HCT116 (cell line): ENCODE measurements around the gene STK32C. TPM values are rescaled to one million over a fixed set of nuclear protein-coding genes. Genes with fewer than 3 reads are reported as not detected.

Source experiments
- ATAC-seq: fragments of 200-7000 bp; cut with Tn5 transposase; 2 replicates; pipeline ENCODE4 v1.9.1; 2020; ENCODE audit warnings: mild to moderate bottlenecking, moderate library complexity
- BruUV-seq: library from RNA; stranded (reverse); fragments of 400-500 nt; replicated peaks from 2 replicates; lab custom pipeline; 2021; lab: Mats Ljungman, UMichigan
- CTCF ChIA-PET: fragments of 300-600 bp; sonication (Branson Sonifier 250); formaldehyde crosslinking; loops from one replicate; lab custom pipeline; 2021; ENCODE audit warnings: antibody characterized with exemption; lab: Charles Lee
- POLR2A ChIA-PET: fragments of 300-600, 350-600 bp; sonication (Branson Sonifier 250); formaldehyde crosslinking; loops from one replicate; lab custom pipeline; 2021; ENCODE audit warnings: antibody characterized with exemption; lab: Charles Lee
- RAD21 ChIA-PET, 2 experiments: fragments of 300-600 bp; sonication (Branson Sonifier 250); formaldehyde crosslinking; loops; one replicate each; lab custom pipeline; 2023; ENCODE audit warnings: low total read pairs in 2 of 2; ENCODE audit not compliant: uncharacterized antibody in 2 of 2, unreplicated experiment in 2 of 2, low non-redundant PET in 1 of 2; lab: Charles Lee
- DNase-seq: peaks from one replicate; pipeline ENCODE4 v3.0.0-alpha.2; 2010; ENCODE audit warnings: low read depth, low spot score
- H2AFZ ChIP-seq: fragments of 200-600 bp; shearing (Covaris generic), sonication (generic); 2 replicates; pipeline ENCODE4 v1.6.1; 2017; ENCODE audit warnings: low read depth, mixed run types, mixed read lengths, antibody characterized with exemption, low read length; ENCODE audit not compliant: poor library complexity, severe bottlenecking
- H3K27ac ChIP-seq: 2 replicates; pipeline ENCODE4 v1.5.1; 2012; ENCODE audit warnings: low read depth, low read length
- H3K27me3 ChIP-seq: fragments of 200-600 bp; sonication (generic); 2 replicates; pipeline ENCODE4 v1.6.1; 2016; ENCODE audit warnings: mixed run types, low read length, mixed read lengths; ENCODE audit not compliant: insufficient read depth
- H3K36me3 ChIP-seq, 2 experiments: fragments of 200-500 bp in 1 of 2; fragments of 200-600 bp in 1 of 2; sonication (Bioruptor generic) in 1 of 2; sonication (generic) in 1 of 2; 2 replicates each; pipeline versions ENCODE4 v1.5.1 to v1.6.1; 2014 to 2016; ENCODE audit warnings: low read length in 2 of 2, inconsistent platforms in 1 of 2, mixed read lengths in 1 of 2, mixed run types in 1 of 2; ENCODE audit not compliant: insufficient read depth in 2 of 2, control insufficient read depth in 1 of 2
- H3K4me1 ChIP-seq, 2 experiments: fragments of 200-600 bp in 1 of 2; sonication (generic) in 1 of 2; 2 replicates each; pipeline versions ENCODE4 v1.5.1 to v1.6.1; 2012 to 2017; ENCODE audit warnings: low read length in 2 of 2, inconsistent platforms in 1 of 2, mild to moderate bottlenecking in 1 of 2, mixed read lengths in 1 of 2, mixed run types in 1 of 2, moderate library complexity in 1 of 2; ENCODE audit not compliant: insufficient read depth in 2 of 2, control insufficient read depth in 1 of 2
- H3K4me2 ChIP-seq: fragments of 200-600 bp; sonication (generic); 2 replicates; pipeline ENCODE4 v1.6.1; 2017; ENCODE audit warnings: mixed run types, low read length, mixed read lengths
- H3K4me3 ChIP-seq, 2 experiments: fragments of 200-600 bp in 1 of 2; sonication (generic) in 1 of 2; replicated peaks in 1 of 2; 2 replicates each; pipeline ENCODE4 v1.5.1; 2011 to 2016; ENCODE audit warnings: low read length in 2 of 2, control low read depth in 1 of 2, low read depth in 1 of 2, mild to moderate bottlenecking in 1 of 2, mixed read lengths in 1 of 2, mixed run types in 1 of 2
- H3K79me2 ChIP-seq: fragments of 200-600 bp; sonication (generic); 2 replicates; pipeline ENCODE4 v1.6.1; 2017; ENCODE audit warnings: mild to moderate bottlenecking, mixed run types, low read length, moderate library complexity, mixed read lengths; ENCODE audit not compliant: insufficient read depth
- H3K9ac ChIP-seq: fragments of 200-600 bp; sonication (generic); 2 replicates; pipeline ENCODE4 v1.6.1; 2016; ENCODE audit warnings: low read length, mixed read lengths
- H3K9me2 ChIP-seq: fragments of 200-600 bp; sonication (generic), shearing (Covaris generic); 2 replicates; pipeline ENCODE4 v1.6.1; 2017; ENCODE audit warnings: mixed run types, mild to moderate bottlenecking, moderate library complexity; ENCODE audit not compliant: insufficient read depth
- H3K9me3 ChIP-seq, 2 experiments: fragments of 200-500 bp in 1 of 2; fragments of 200-600 bp in 1 of 2; sonication (Bioruptor generic) in 1 of 2; sonication (generic) in 1 of 2; 2 replicates each; pipeline ENCODE4 v1.6.1; 2014 to 2017; ENCODE audit warnings: low read length in 2 of 2, mixed read lengths in 2 of 2, inconsistent platforms in 1 of 2, low read depth in 1 of 2, mild to moderate bottlenecking in 1 of 2, mixed run types in 1 of 2, moderate library complexity in 1 of 2; ENCODE audit not compliant: control insufficient read depth in 1 of 2, insufficient read depth in 1 of 2
- H4K20me1 ChIP-seq: fragments of 200-600 bp; sonication (generic), shearing (Covaris generic); 2 replicates; pipeline ENCODE4 v1.6.1; 2017; ENCODE audit warnings: mixed run types, mild to moderate bottlenecking, moderate library complexity; ENCODE audit not compliant: insufficient read depth
- CBX3 ChIP-seq: IDR thresholded peaks from 2 replicates; pipeline ENCODE4 v1.6.1; 2012; ENCODE audit warnings: low read depth
- EGR1 ChIP-seq: IDR thresholded peaks from 2 replicates; pipeline ENCODE4 v1.6.1; 2012; ENCODE audit warnings: low read depth
- POLR2AphosphoS5 ChIP-seq: IDR thresholded peaks from 2 replicates; pipeline ENCODE4 v1.6.1; 2011; ENCODE audit warnings: mild to moderate bottlenecking, low read depth, low read length, moderate library complexity
- RAD21 ChIP-seq: IDR thresholded peaks from 2 replicates; pipeline ENCODE4 v1.6.1; 2012; ENCODE audit warnings: low read depth, mild to moderate bottlenecking
- SP1 ChIP-seq: IDR thresholded peaks from 2 replicates; pipeline ENCODE4 v1.6.1; 2012; ENCODE audit warnings: low read depth
- ZNF274 ChIP-seq: fragments of 200-500 bp; sonication (Bioruptor generic); IDR thresholded peaks from 2 replicates; pipeline ENCODE4 v1.6.1; 2014; ENCODE audit warnings: mild to moderate bottlenecking, low read depth, low read length, inconsistent platforms
- intact Hi-C: fragments of 100-400 bp; cut with micrococcal nuclease; formaldehyde crosslinking; loops from 2 replicates; pipeline ENCODE4 v1.10.0; 2022
- total RNA-seq: library from RNA; stranded (reverse); gene quantifications from one replicate; pipeline ENCODE4 v1.2.1, GENCODE V29; 2021; ENCODE audit not compliant: unreplicated experiment
- TF ChIP-seq, protein P1 (sequence below), 3 experiments: fragments of 200-600 bp in 1 of 3; sonication (generic) in 1 of 3; IDR thresholded peaks in 2 of 3; conservative IDR thresholded peaks in 1 of 3; 2 replicates each; pipeline ENCODE4 v1.5.1; 2012 to 2017; ENCODE audit warnings: low read depth in 2 of 3, low read length in 2 of 3, antibody characterized with exemption in 1 of 3, borderline replicate concordance in 1 of 3, control low read depth in 1 of 3, mild to moderate bottlenecking in 1 of 3, mixed read lengths in 1 of 3, mixed run types in 1 of 3, moderate library complexity in 1 of 3; ENCODE audit not compliant: insufficient read depth in 1 of 3
- TF ChIP-seq, protein P2 (sequence below): IDR thresholded peaks from 2 replicates; pipeline ENCODE4 v1.6.1; 2012; ENCODE audit warnings: low read depth
- TF ChIP-seq, protein P3 (sequence below): IDR thresholded peaks from 2 replicates; pipeline ENCODE4 v1.6.1; 2011; ENCODE audit warnings: mild to moderate bottlenecking, low read length, moderate library complexity; ENCODE audit not compliant: insufficient replicate concordance; ENCODE audit errors: extremely low read depth

STK32C gene
- total RNA-seq, 1 experiment from 2014 or later, result 29.7 TPM

DNA sequence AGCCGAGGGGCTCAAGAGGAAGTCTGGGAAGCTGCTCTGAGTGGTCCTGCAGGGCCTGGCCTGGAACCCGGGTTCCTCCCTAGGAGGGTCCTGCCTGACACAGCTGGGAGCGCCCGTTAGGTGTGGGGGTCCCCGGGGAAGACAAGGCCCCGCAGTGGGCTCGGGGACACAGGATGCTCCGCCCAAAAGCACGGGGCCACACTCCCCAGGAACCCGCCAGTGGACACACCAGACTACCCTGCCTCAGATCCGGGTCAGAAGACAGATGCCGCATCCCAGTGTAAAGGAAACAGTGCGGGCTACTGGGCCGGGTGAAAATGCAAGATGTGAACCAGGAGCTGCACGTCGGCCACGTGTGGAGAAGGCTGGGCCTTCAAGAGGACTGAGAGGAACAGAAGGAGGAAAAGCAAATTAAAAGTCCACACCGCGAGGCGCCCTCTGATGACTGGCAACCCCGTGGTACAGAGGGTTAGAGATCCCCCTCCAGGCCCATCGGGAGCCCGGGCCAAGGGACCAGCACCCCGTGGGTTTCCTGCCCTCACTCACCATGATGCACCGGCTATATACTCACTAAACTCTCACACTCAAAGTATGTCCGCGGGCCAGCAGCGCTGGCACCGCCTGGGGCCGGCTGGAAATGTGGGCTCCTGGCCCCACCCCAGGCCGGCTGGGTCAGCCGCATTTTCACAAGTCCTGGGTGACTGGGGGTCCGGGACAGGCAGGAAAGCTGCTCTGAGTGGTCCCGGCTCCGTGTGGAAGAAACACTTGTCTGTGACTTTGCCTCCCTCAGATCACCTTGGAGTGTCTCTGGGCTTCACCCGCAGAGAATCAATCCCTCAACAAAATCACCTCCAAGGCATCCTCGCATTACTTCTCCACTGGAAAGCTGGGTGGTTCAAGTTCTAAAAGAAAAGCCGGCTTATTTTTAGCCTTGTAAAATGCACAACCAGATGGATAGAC lies 6.1 kb downstream of the STK32C start:
- Histone ChIP-seq H3K27me3 (no peaks in the 10 kb centered on the region), H4K20me1 (no peaks in the 10 kb centered on the region), H3K4me1 (peaks cover 0 to 4% of the 10 kb centered on the region in 2 experiments; a peak in 2 of 4 replicates), H3K9ac (no peak overlapping the region), H3K4me3 (no peak overlapping the region), H2AFZ (no peak overlapping the region), H3K27ac (no peak overlapping the region), H3K36me3 (no peaks in the 10 kb centered on the region), H3K79me2 (peaks cover 13% of the 10 kb centered on the region; the same call in 1 of the 2 replicates), H3K4me2 (no peak overlapping the region), H3K9me2 (no peaks in the 10 kb centered on the region), H3K9me3 (no peaks in the 10 kb centered on the region)
- POLR2A ChIA-PET, result no interaction called here
- RAD21 ChIA-PET, result no interaction called here
- ATAC-seq (no peak), DNase-seq (no peak)
- TF ChIP-seq CBX3, result no peak
- TF ChIP-seq, protein P1, sequence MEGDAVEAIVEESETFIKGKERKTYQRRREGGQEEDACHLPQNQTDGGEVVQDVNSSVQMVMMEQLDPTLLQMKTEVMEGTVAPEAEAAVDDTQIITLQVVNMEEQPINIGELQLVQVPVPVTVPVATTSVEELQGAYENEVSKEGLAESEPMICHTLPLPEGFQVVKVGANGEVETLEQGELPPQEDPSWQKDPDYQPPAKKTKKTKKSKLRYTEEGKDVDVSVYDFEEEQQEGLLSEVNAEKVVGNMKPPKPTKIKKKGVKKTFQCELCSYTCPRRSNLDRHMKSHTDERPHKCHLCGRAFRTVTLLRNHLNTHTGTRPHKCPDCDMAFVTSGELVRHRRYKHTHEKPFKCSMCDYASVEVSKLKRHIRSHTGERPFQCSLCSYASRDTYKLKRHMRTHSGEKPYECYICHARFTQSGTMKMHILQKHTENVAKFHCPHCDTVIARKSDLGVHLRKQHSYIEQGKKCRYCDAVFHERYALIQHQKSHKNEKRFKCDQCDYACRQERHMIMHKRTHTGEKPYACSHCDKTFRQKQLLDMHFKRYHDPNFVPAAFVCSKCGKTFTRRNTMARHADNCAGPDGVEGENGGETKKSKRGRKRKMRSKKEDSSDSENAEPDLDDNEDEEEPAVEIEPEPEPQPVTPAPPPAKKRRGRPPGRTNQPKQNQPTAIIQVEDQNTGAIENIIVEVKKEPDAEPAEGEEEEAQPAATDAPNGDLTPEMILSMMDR (IDR thresholded peaks at IDR 0.05 in 2 of 3, conservative IDR thresholded peaks at IDR 0.05 in 1 of 3; ENCODE audit: borderline replicate concordance in 1 of 3, insufficient read depth in 1 of 3, low read depth in 2 of 3, low read length in 2 of 3), result no peak
- TF ChIP-seq EGR1, result no peak
- TF ChIP-seq, protein P2, sequence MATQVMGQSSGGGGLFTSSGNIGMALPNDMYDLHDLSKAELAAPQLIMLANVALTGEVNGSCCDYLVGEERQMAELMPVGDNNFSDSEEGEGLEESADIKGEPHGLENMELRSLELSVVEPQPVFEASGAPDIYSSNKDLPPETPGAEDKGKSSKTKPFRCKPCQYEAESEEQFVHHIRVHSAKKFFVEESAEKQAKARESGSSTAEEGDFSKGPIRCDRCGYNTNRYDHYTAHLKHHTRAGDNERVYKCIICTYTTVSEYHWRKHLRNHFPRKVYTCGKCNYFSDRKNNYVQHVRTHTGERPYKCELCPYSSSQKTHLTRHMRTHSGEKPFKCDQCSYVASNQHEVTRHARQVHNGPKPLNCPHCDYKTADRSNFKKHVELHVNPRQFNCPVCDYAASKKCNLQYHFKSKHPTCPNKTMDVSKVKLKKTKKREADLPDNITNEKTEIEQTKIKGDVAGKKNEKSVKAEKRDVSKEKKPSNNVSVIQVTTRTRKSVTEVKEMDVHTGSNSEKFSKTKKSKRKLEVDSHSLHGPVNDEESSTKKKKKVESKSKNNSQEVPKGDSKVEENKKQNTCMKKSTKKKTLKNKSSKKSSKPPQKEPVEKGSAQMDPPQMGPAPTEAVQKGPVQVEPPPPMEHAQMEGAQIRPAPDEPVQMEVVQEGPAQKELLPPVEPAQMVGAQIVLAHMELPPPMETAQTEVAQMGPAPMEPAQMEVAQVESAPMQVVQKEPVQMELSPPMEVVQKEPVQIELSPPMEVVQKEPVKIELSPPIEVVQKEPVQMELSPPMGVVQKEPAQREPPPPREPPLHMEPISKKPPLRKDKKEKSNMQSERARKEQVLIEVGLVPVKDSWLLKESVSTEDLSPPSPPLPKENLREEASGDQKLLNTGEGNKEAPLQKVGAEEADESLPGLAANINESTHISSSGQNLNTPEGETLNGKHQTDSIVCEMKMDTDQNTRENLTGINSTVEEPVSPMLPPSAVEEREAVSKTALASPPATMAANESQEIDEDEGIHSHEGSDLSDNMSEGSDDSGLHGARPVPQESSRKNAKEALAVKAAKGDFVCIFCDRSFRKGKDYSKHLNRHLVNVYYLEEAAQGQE, result no peak
- TF ChIP-seq ZNF274, result no peak
- no peak for TF ChIP-seq SP1
- TF ChIP-seq, protein P3, sequence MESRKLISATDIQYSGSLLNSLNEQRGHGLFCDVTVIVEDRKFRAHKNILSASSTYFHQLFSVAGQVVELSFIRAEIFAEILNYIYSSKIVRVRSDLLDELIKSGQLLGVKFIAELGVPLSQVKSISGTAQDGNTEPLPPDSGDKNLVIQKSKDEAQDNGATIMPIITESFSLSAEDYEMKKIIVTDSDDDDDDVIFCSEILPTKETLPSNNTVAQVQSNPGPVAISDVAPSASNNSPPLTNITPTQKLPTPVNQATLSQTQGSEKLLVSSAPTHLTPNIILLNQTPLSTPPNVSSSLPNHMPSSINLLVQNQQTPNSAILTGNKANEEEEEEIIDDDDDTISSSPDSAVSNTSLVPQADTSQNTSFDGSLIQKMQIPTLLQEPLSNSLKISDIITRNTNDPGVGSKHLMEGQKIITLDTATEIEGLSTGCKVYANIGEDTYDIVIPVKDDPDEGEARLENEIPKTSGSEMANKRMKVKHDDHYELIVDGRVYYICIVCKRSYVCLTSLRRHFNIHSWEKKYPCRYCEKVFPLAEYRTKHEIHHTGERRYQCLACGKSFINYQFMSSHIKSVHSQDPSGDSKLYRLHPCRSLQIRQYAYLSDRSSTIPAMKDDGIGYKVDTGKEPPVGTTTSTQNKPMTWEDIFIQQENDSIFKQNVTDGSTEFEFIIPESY, result no peak
- TF ChIP-seq POLR2AphosphoS5, result no peak
- TF ChIP-seq RAD21, result no peak
- BruUV-seq, result no TSS peak
- intact Hi-C loops, result no loop called here
- CTCF ChIA-PET, result no interaction called here
